ENCODE data around the gene UNC119.
"Not testable (repeated sequence)": the region's sequence is repeated elsewhere in the genome, so short reads cannot be mapped to it uniquely, and the experiment has no call there.

Gene UNC119

GRCh38 chr17:28540231-28540630, 12.2 kb downstream of the UNC119 start:
- DNase-seq: no peak

GRCh38 chr17:28538296-28538895, 14.0 kb downstream of the UNC119 start:
- DNase-seq: no peak

- DNase-seq: no peak
These were observed 15.2 kb downstream of the UNC119 start for GRCh38 chr17:28537219-28537610.

DNA sequence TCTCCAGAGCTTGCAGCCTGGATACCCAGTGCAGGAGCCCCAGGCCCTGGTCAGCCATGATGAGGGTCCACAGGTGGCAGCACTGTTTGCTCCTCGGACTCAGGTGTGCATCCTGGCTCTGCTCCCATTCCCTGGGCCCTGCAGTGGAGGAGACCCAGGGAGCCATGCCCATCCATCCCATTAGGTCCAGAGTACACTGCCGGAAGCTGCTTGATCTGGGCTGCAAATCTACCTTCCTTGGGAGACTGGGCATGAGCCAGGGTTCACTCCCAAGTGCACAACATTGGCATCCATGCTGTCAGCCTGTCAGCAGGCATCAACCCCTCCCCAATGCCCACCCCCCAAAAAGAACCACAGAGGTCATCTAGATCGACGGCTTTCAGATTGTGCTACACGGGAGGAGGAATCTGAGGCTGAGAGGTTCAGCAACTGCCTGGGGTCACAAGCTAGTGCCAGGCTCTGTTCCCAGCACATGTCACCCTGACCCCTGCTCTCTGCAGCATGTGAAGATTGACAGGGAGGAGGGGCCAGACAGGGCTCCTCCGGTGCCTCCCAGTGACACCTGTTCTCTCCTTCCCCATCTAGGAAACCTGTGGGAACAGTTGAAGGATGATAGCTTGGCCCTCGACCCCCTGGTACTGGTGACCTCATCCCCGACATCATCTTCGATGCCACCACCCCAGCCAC, 15.7 kb downstream of the UNC119 start:
- no peak for DNase-seq

- DNase-seq: no peak
These were observed 17.6 kb downstream of the UNC119 start for GRCh38 chr17:28534740-28535375.

- DNase-seq: no peak
These were observed 19.2 kb downstream of the UNC119 start for GRCh38 chr17:28533091-28533807.

GRCh38 chr17:28532050-28532960, 20.1 kb downstream of the UNC119 start:
- no peak for DNase-seq

- no peak for DNase-seq
These were observed 21.5 kb downstream of the UNC119 start for GRCh38 chr17:28530926-28531325.

DNA sequence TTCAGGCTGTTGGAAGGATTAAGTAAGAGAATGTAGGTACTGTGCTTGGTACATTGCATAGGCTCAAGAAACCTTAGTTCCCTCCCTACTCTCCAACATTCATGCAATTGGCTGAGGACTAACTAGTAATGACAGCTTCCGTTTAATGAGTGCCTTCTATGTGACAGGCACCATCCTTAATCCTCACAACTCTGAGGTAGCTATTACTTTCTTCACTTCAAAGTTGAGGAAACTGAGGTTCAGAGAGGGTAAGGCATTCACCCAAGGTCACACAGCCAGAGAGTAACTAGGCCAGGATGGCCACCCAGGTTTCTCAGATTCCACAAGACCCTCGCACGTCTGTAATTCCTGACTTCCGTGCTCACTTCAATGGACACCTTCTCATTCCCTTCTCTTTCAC, 22.2 kb downstream of the UNC119 start:
- DNase-seq: no peak

GRCh38 chr17:28529013-28529400, 23.4 kb downstream of the UNC119 start:
- DNase-seq: no peak

GRCh38 chr17:28528327-28529012, 24.0 kb downstream of the UNC119 start:
- no peak for DNase-seq

DNA sequence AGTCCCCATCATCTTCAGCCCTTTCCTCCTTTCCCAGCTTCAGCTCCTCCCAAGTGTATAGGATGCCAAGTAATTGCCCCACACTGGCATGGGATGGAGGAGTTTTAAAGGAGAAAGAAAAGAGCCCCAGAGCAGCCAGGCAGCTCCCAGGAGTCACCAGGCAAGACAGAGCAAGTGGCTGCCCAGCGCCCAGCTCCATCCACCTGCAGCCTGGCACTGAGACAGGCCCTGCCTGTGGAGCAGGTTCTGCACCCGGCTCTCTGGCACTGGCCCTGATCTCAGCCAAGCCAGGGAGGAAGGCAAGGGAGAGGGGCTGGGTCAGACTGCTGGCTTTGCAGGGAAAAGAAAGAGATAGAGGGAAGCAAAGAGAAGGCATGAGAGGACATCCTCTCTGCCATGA, 24.6 kb downstream of the UNC119 start:
- no peak for DNase-seq

- no peak for DNase-seq
These were observed 25.2 kb downstream of the UNC119 start for GRCh38 chr17:28527181-28527681.

- DNase-seq: no peak
These were observed 26.0 kb downstream of the UNC119 start for GRCh38 chr17:28526381-28526780.

- DNase-seq: no peak
These were observed 27.7 kb downstream of the UNC119 start for GRCh38 chr17:28524476-28525424.

- no peak for DNase-seq
These were observed 28.5 kb downstream of the UNC119 start for GRCh38 chr17:28523876-28524275.

GRCh38 chr17:28523186-28523585, 29.2 kb downstream of the UNC119 start:
- no peak for DNase-seq

- not testable (repeated sequence) for DNase-seq
These were observed 30.1 kb downstream of the UNC119 start for GRCh38 chr17:28522281-28522680.

- DNase-seq: no peak
These were observed 30.9 kb downstream of the UNC119 start for GRCh38 chr17:28521311-28522085.

DNA sequence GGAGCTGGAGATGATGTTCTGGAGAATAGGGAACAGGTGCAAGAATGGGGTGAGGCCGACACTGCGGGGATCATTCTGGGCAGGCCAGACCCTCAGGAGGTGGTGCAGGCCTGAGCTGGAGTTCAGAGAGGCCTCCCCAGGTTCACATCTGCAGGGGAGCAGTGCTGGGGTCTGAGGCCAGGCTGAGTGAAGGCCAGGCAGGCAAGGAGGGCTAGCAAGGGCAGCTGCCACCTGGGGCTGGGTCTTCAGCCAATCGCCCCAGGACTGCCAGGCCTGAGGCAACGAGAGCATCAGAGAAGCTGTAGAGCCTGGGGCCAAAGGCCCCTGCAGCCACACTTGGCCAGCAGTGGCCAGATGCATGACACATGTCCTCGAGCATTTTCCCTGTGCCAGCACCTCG, 31.7 kb downstream of the UNC119 start:
- DNase-seq: no peak

Measured in AML-193 (cell line).